Measurements from ENCODE around the gene NFATC3. TPM values are rescaled to one million over a fixed set of nuclear protein-coding genes. Genes with fewer than 3 reads are reported as not detected.

The NFATC3 gene
- total RNA-seq, 1 donor from 2014 or later: 15.2 TPM

- no peaks in the 10 kb centered on the region for H3K36me3 ChIP-seq (ENCODE audit: control insufficient read depth, insufficient read depth, low read length)
- TF ChIP-seq CTCF (IDR thresholded peaks at IDR 0.05; ENCODE audit: insufficient read depth, low read length, poor library complexity, severe bottlenecking): no peak
- H3K27me3 ChIP-seq (ENCODE audit: control insufficient read depth, insufficient read depth, low read length): no peaks in the 10 kb centered on the region
- DNase-seq (ENCODE audit: low read depth): no peak
- H3K4me3 ChIP-seq (ENCODE audit: low read depth, low read length): no peak overlapping the region
Measured at GRCh38 chr16:68273459-68273858, 188.3 kb downstream of the NFATC3 start.

- TF ChIP-seq CTCF (IDR thresholded peaks at IDR 0.05; ENCODE audit: insufficient read depth, low read length, poor library complexity, severe bottlenecking): no peak
- Histone ChIP-seq H3K27me3 (ENCODE audit: control insufficient read depth, insufficient read depth, low read length) (no peaks in the 10 kb centered on the region), H3K4me3 (ENCODE audit: low read depth, low read length) (no peak overlapping the region), H3K36me3 (ENCODE audit: control insufficient read depth, insufficient read depth, low read length) (no peaks in the 10 kb centered on the region)
- no peak for DNase-seq (ENCODE audit: low read depth)
Measured at GRCh38 chr16:68273896-68274295, 188.7 kb downstream of the NFATC3 start.

GRCh38 chr16:68274441-68274840, 189.3 kb downstream of the NFATC3 start:
- Histone ChIP-seq H3K36me3 (ENCODE audit: control insufficient read depth, insufficient read depth, low read length) (no peaks in the 10 kb centered on the region), H3K4me3 (ENCODE audit: low read depth, low read length) (no peak overlapping the region), H3K27me3 (ENCODE audit: control insufficient read depth, insufficient read depth, low read length) (no peaks in the 10 kb centered on the region)
- no peak for TF ChIP-seq CTCF (IDR thresholded peaks at IDR 0.05; ENCODE audit: insufficient read depth, low read length, poor library complexity, severe bottlenecking)
- DNase-seq (ENCODE audit: low read depth): no peak

GRCh38 chr16:68275611-68276191, 190.5 kb downstream of the NFATC3 start:
- no peak for DNase-seq (ENCODE audit: low read depth)
- Histone ChIP-seq H3K4me3 (ENCODE audit: low read depth, low read length) (no peak overlapping the region), H3K27me3 (ENCODE audit: control insufficient read depth, insufficient read depth, low read length) (no peaks in the 10 kb centered on the region), H3K36me3 (ENCODE audit: control insufficient read depth, insufficient read depth, low read length) (no peaks in the 10 kb centered on the region)
- TF ChIP-seq CTCF (IDR thresholded peaks at IDR 0.05; ENCODE audit: insufficient read depth, low read length, poor library complexity, severe bottlenecking): no peak

GRCh38 chr16:68276223-68276622, 191.1 kb downstream of the NFATC3 start:
- H3K4me3 ChIP-seq (ENCODE audit: low read depth, low read length): no peak overlapping the region
- no peaks in the 10 kb centered on the region for H3K27me3 ChIP-seq (ENCODE audit: control insufficient read depth, insufficient read depth, low read length)
- no peaks in the 10 kb centered on the region for H3K36me3 ChIP-seq (ENCODE audit: control insufficient read depth, insufficient read depth, low read length)
- DNase-seq (ENCODE audit: low read depth): no peak
- no peak for TF ChIP-seq CTCF (IDR thresholded peaks at IDR 0.05; ENCODE audit: insufficient read depth, low read length, poor library complexity, severe bottlenecking)

Other genes starting within 250 kb of the NFATC3 start
- 38.3 and 44.0 TPM in 2 replicates for gene THAP11, start 243.1 kb upstream of the NFATC3 start, total RNA-seq
- 156 and 287 TPM in 2 replicates for gene NUTF2, start 238.4 kb upstream of the NFATC3 start, total RNA-seq
- 30.3 and 45.5 TPM in 2 replicates for gene CENPT, start 237.7 kb upstream of the NFATC3 start, total RNA-seq
- 48.4 and 60.5 TPM in 2 replicates for gene EDC4, start 212.3 kb upstream of the NFATC3 start, total RNA-seq
- 1.1 and 2.9 TPM in 2 replicates for gene NRN1L, start 200.5 kb upstream of the NFATC3 start, total RNA-seq
- gene PSKH1, start 192.1 kb upstream of the NFATC3 start, total RNA-seq: 20.9 and 21.6 TPM in 2 replicates
- gene CTRL, start 153.5 kb upstream of the NFATC3 start, total RNA-seq: 5.5 TPM in 1 of 2 replicates, not detected in the other
- 33.9 and 36.6 TPM in 2 replicates for gene PSMB10, start 148.5 kb upstream of the NFATC3 start, total RNA-seq
- gene LCAT, start 141.2 kb upstream of the NFATC3 start, total RNA-seq: 3.7 and 5.5 TPM in 2 replicates
- gene SLC12A4, start 116.7 kb upstream of the NFATC3 start, total RNA-seq: 35.4 and 36.6 TPM in 2 replicates
- not detected in 2 replicates for gene DPEP3, start 104.9 kb upstream of the NFATC3 start, total RNA-seq
- gene DPEP2, start 85.9 kb upstream of the NFATC3 start, total RNA-seq: not detected in 2 replicates
- gene DPEP2NB, start 69.5 kb upstream of the NFATC3 start, total RNA-seq: not detected in 2 replicates
- 10.6 and 11.4 TPM in 2 replicates for gene DDX28, start 62.1 kb upstream of the NFATC3 start, total RNA-seq
- 14.8 and 24.8 TPM in 2 replicates for gene DUS2, start 62.1 kb upstream of the NFATC3 start, total RNA-seq
- gene ESRP2, start 150.8 kb downstream of the NFATC3 start, total RNA-seq: 26.9 and 42.0 TPM in 2 replicates
- 27.2 and 29.6 TPM in 2 replicates for gene PLA2G15, start 160.0 kb downstream of the NFATC3 start, total RNA-seq
- gene SLC7A6, start 179.2 kb downstream of the NFATC3 start, total RNA-seq: 12.1 and 29.4 TPM in 2 replicates
- 10.4 and 14.4 TPM in 2 replicates for gene SLC7A6OS, start 225.6 kb downstream of the NFATC3 start, total RNA-seq
- 37.0 and 41.8 TPM in 2 replicates for gene PRMT7, start 225.6 kb downstream of the NFATC3 start, total RNA-seq

Data from kidney epithelial cell (primary cell).